Stimulated activated CD8-positive, alpha-beta memory T cell treated with anti-CD3 and anti-CD28 coated beads, Interleukin-2, amount 100 ng/mL, for 1 hour (primary cell): ENCODE data around the gene NDUFA11.

Experiments used
- DNase-seq, 2 donors: peaks; one replicate each; pipeline ENCODE4 v3.0.0-alpha.2; 2020; ENCODE audit warnings: low read depth in 2 of 2

NDUFA11 gene

GRCh38 chr19:5908773-5909442 is 5.3 kb upstream of the NDUFA11 start:
- no peak for DNase-seq

DNA sequence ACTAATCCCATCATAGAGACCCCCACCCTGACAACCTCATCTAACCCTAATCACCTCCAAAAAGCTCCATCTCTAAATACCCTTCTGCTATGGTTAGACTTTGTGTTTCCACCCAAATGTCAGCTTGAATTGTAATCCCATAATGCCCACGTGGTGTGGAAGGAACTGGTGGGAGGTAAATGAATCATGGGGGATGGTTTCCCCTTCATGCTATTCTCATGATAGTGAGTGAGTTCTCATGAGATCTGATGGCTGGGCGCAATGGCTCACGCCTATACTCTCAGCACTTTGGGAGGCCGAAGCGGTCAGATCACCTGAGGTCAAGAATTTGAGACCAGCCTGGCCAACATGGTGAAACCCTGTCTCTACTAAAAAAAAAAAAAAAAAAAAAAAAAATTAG is 3.7 kb upstream of the NDUFA11 start:
- DNase-seq, result no peak

DNA sequence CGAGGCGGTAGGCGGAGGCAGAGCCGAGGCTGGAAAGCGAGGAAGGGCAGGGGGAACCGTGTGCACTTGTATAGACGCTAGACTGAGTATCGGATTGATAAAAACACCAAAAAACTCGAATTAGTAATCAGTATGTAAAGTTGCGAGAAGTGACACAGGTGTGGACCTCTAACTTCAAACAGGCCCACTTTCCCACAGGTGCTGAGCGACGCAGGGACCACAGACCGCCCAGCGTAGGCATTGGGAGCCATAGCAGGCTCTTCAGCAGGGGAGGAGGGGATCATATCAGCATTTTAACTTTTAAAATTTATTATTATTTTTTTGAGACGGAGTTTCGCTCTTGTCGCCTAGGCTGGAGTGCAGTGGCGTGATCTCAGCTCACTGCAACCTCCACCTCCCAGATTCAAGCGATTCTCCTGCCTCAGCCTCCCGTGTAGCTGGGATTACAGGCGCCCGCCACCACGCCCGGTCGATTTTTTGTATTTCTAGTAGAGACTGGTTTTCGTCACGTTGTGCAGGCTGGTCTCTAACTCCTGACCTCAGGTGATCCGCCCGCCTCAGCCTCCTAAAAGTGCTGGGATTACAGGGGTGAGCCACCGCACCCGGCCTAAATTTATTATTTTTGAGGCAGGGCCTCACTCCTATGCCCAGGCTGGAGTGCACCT is 1.7 kb upstream of the NDUFA11 start:
- DNase-seq, result no peak

GRCh38 chr19:5904352-5905113 is 943 bp upstream of the NDUFA11 start, which contains the start of gene VMAC:
VMAC (plus strand) TSS chr19:5904872; CDS start chr19:5904891, 19 bp downstream.
- peak; percentile 99 to 100 for DNase-seq

DNA sequence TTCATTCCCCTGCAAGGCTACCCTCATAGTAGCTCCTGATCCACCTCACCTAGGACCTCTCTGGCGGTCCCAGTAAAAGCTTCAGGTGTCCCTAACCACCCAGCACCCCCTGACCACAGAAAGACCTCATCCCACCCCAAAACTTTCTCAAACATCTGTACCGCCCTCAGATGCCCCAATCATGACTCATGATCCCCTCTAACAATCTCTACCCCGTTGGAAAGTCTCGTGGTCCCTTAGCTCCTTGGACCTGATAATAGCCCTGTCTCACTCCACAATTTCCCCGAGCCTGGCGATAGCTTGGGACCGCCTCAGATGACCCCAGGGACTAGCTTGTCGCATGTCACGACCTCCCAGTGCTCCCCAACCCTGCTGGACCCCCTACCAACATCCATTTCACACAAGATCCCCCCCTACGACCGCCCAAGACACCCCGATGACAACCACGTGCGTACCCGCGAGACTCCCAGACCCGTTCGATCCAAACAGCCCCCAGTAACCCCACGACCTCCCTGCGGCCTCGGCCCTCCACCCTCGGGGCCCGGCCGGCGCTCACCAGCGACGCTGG is 450 bp downstream of the NDUFA11 start:
- peak in 1 of 2 donors; percentile 6 for DNase-seq

DNA sequence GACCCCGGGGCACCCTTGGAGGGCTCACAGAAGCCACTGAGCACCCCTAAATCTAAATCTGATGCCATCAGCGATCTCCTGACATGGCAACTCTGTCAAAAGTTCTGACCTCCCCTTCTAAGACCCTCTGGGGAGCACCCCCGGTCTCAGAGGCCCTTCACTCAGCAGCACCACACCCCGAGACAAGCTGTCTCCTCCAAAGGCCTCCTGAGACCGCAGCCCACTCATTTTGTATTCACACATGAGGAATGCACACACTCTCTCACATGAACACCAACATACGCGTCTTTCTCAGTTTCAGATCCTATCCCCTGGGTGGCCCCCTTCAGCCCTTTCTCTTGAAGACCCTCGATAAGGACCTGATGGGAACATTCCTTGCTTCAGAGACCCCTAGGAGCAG is 2.6 kb downstream of the NDUFA11 start:
- no peak for DNase-seq

- DNase-seq, result no peak
Measured at GRCh38 chr19:5899728-5900526, 3.7 kb downstream of the NDUFA11 start.

- DNase-seq, result no peak
Measured at GRCh38 chr19:5897189-5897969, 6.2 kb downstream of the NDUFA11 start.

- no peak for DNase-seq
Measured at GRCh38 chr19:5896365-5897076, 7.1 kb downstream of the NDUFA11 start.

- no peak for DNase-seq
Measured at GRCh38 chr19:5895890-5896289, 7.7 kb downstream of the NDUFA11 start.

- no peak for DNase-seq
Measured at GRCh38 chr19:5895409-5895808, 8.2 kb downstream of the NDUFA11 start.

DNA sequence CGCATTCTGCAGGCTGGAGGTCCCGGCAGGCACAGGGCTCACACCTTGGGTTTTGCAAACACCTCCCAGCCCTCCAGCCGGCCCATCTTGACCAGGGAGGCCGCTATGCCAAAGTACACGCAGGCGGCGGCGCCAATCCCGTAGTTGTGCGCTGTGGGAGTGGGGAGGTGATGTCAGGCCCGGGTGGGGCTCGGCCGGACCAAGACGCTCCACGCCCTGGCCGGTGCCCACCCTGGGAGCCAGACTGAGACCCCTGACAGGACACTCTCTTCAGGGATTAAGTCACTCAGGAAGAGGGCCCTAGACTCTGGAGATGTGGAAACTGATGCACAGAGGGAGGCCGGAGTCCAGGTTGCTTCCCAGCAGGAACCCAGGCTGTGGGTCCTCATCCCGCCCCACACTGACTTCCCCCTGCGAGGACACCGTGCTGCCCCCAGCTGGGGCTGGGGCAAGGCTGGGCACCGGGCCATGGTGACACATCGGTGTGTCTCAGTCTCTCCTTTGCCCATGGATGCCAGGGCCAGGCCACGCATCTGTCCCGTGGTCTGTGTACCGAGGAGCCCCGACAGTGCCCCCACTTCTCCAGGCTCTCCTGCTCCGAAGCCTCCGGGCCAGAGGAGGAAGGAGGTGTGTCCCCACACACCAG is 8.8 kb downstream of the NDUFA11 start:
- no peak for DNase-seq

DNA sequence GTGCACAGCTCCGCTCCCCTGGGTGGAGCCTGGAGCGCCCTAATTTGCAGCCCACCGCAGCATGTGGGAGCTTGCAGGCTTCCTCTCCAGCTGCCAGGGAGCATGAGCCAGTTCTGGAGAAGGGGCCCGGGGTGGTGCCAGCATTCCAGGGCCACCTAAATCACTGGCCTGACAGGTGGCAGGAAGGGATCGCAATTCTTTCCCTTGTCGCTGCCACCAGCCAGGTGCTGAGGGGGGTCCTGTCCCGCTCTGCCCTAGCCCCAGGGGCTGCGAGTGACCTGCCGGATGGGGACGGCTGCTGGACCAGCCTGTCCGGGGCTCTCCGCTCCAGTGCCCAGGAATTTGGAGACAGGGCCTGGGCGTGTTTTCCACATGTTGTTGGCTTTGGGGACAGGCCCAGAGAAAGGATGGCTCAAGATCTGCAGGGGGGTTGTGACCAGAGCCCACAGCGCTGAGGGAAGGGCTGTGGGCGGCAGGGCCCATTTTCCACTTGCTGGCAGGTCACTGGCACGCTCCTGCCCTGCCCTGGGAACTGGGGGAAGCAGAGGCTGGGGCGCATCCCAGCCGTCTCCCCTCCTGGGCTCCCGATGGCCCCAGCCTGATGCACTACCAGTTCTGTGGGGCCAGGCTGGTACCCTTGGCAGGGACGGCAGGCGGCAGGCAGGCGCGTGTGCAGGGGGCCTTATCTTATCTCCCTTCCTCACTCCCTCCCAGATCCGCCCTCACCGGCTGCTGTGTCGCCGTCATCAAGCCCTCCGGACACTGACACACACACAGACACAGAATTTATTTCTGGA is 9.5 kb downstream of the NDUFA11 start:
- no peak for DNase-seq

- DNase-seq, result no peak
Measured at GRCh38 chr19:5893296-5893903, 10.2 kb downstream of the NDUFA11 start.

DNA sequence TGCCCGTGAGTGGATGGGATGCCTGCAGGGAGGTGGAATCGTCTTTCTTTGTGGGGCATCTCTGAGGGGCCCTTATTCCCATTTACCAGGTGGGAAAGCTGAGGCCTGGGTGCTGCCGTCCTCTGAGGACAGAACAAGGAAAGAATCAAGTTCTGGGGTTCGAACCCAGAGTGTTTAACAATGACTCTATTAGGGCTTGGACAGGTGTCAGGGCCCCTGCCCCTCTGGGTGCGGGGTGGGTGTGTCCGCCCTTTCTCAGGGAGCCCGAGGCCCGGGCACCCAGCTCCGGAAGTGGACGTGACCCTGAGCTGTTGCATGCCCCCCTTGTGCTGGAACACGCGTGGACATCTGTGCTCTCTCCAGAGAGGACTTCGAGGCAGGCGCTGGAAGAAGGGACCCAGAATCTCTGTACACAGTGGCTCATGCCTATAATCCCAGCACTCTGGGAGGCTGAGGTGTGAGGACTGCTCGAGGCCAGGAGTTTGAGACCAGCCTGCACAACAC is 10.8 kb downstream of the NDUFA11 start:
- no peak for DNase-seq

GRCh38 chr19:5891938-5892771 is 11.4 kb downstream of the NDUFA11 start:
- DNase-seq, result no peak

- no peak for DNase-seq
Measured at GRCh38 chr19:5891572-5891937, 12.0 kb downstream of the NDUFA11 start.
